ENCODE measurements around the gene KIAA1217. TPM values are rescaled to one million over a fixed set of nuclear protein-coding genes. Genes with fewer than 3 reads are reported as not detected.

The KIAA1217 gene
- total and polyA plus RNA-seq, 2 of the 8 experiments (the other 6 are each of a cell fraction or from before 2014, with no cell fraction given): 4.5 to 15.6 TPM

DNA sequence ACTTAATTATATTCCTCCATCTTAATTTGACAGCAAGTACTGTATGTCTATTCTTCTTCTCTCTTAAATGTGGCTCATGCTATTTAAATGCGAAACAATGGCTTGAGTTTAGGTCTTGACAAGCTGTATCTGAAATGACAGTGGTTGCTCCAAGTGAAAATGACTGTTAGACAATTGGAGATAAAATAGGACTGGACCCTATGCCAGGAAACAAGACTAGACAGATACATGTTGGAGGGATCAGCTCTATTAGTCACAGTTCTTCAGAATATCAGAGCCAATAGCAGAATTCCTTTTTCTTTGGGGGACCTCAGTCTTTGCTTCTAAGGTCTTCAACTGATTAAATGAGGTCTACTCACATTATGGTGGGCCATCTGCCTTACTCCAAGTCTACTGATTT is 25.8 kb downstream of the KIAA1217 start:
- Histone ChIP-seq H3K79me2 (ENCODE audit: control insufficient read depth in 1 of 2, insufficient read depth in 2 of 2, low read length in 2 of 2) (no peaks in the 10 kb centered on the region), H3K4ac (replicated peaks; ENCODE audit: insufficient read length, low read depth, low read length) (no peak overlapping the region), H3K27ac (ENCODE audit: low read depth, low read length) (no peak overlapping the region), H4K5ac (ENCODE audit: insufficient read length, low read depth, low read length) (no peak overlapping the region), H3K9me3 (ENCODE audit: insufficient read depth in 2 of 2, low read depth in 1 of 2, low read length in 1 of 2) (no peaks in the 10 kb centered on the region), H2BK5ac (ENCODE audit: low read depth, low read length) (no peak overlapping the region), H4K8ac (ENCODE audit: extremely low read depth, insufficient read depth, low read length) (no peak overlapping the region), H3K4me1 (replicated peaks in 1 of 4; ENCODE audit: control insufficient read depth in 3 of 4, insufficient read depth in 4 of 4, low read length in 3 of 4) (peaks cover 5 to 26% (median 11%) of the 10 kb centered on the region in 4 experiments; a peak in 6 of 7 replicates), H2BK120ac (replicated peaks; ENCODE audit: low read depth, low read length) (no peak overlapping the region), H2BK12ac (ENCODE audit: low read depth, low read length) (no peak overlapping the region), H2BK15ac (ENCODE audit: low read length) (no peak overlapping the region), H3K4me2 (ENCODE audit: insufficient read depth in 1 of 2, low read depth in 2 of 2, low read length in 2 of 2) (no peak overlapping the region), H4K91ac (replicated peaks; ENCODE audit: insufficient read length, low read length) (no peak overlapping the region), H2AFZ (ENCODE audit: low read length) (no peak overlapping the region), H3K9ac (replicated peaks in 1 of 4; ENCODE audit: extremely low read depth in 1 of 4, low read depth in 3 of 4, low read length in 3 of 4) (no peak overlapping the region), H2BK20ac (ENCODE audit: low read length) (no peak overlapping the region), H3K23me2 (ENCODE audit: low read depth, low read length) (no peaks in the 10 kb centered on the region; the same call in 1 of the 2 replicates), H2AK5ac (ENCODE audit: low read depth, low read length) (no peak overlapping the region), H3K36me3 (ENCODE audit: control insufficient read depth in 2 of 4, insufficient read depth in 4 of 4, low read length in 3 of 4) (no peaks in the 10 kb centered on the region), H3K79me1 (ENCODE audit: low read depth, low read length) (no peaks in the 10 kb centered on the region), H3K14ac (ENCODE audit: insufficient read length) (no peak overlapping the region), H4K20me1 (replicated peaks in 1 of 2; ENCODE audit: control insufficient read depth in 1 of 2, insufficient read depth in 2 of 2, low read length in 2 of 2) (peaks cover 1 to 2% of the 10 kb centered on the region in 2 experiments), H3K23ac (ENCODE audit: insufficient read length) (no peak overlapping the region), H3K56ac (replicated peaks; ENCODE audit: insufficient read length, low read depth, low read length) (no peak overlapping the region), H3K18ac (ENCODE audit: extremely low read depth, low read length) (no peak overlapping the region), H3K27me3 (replicated peaks in 1 of 4; ENCODE audit: control insufficient read depth in 3 of 4, extremely low read depth in 1 of 4, insufficient read depth in 3 of 4, low read length in 3 of 4) (no peaks in the 10 kb centered on the region), H3K4me3 (ENCODE audit: extremely low read depth in 1 of 4, insufficient read depth in 2 of 4, low read depth in 3 of 4, low read length in 4 of 4) (no peak overlapping the region)
- no peak for DNase-seq (ENCODE audit: low read depth in 1 of 2, low spot score in 2 of 2)
- TF ChIP-seq, protein P1, sequence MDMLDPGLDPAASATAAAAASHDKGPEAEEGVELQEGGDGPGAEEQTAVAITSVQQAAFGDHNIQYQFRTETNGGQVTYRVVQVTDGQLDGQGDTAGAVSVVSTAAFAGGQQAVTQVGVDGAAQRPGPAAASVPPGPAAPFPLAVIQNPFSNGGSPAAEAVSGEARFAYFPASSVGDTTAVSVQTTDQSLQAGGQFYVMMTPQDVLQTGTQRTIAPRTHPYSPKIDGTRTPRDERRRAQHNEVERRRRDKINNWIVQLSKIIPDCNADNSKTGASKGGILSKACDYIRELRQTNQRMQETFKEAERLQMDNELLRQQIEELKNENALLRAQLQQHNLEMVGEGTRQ (IDR thresholded peaks at IDR 0.05; ENCODE audit: low read length): no peak
- no peak for TF ChIP-seq JUND (IDR thresholded peaks at IDR 0.05; ENCODE audit: low read length)
- WGBS, 2 experiments (ENCODE audit: extremely low coverage in 1 of 2, insufficient coverage in 1 of 2, insufficient read length in 1 of 2, insufficient replicate concordance in 2 of 2, low coverage in 1 of 2, low lambda C conversion rate in 2 of 2, missing lambda C conversion rate in 1 of 2): 94% methylated on average over 1 of the region's 1 CpG; no CpG with 5 or more reads in 1 of the 2 experiments
- CTCF ChIA-PET (ENCODE audit: partially characterized antibody): no interaction called here
- POLR2A ChIA-PET (ENCODE audit: partially characterized antibody): no interaction called here
- FAIRE-seq: no peak

Measured in H1 (cell line).